Motor neuron (in vitro differentiated cells): Measurements from ENCODE around the gene TNFRSF19. TPM values are rescaled to one million over a fixed set of nuclear protein-coding genes. Genes with fewer than 3 reads are reported as not detected.

ENCODE experiments used
- ATAC-seq, 8 experiments: fragments of 200-7000 bp; cut with Tn5 transposase; replicated peaks in 6 of 8; 2 replicates each; pipeline ENCODE4 v1.8.0; 2021; ENCODE audit warnings: mild to moderate bottlenecking in 8 of 8, moderate library complexity in 8 of 8
- H3K27ac ChIP-seq, 2 donors: fragments of 250-450 bp; sonication (Bioruptor Pico); 2 replicates each; pipeline ENCODE4 v1.9.0; 2021; ENCODE audit warnings: antibody characterized with exemption in 2 of 2, mild to moderate bottlenecking in 2 of 2, moderate library complexity in 1 of 2
- H3K4me1 ChIP-seq, 2 donors: fragments of 250-450 bp; sonication (Bioruptor Pico); replicated peaks in 1 of 2; 2 replicates each; pipeline ENCODE4 v1.6.1; 2021; ENCODE audit warnings: antibody characterized with exemption in 2 of 2, mild to moderate bottlenecking in 2 of 2, moderate library complexity in 1 of 2
- H3K4me3 ChIP-seq, 5 donors: fragments of 250-450 bp; sonication (Bioruptor Pico); 2 replicates each; pipeline ENCODE4 v1.9.0; 2021; ENCODE audit warnings: antibody characterized with exemption in 5 of 5, mild to moderate bottlenecking in 5 of 5, moderate library complexity in 4 of 5
- WGBS, 10 experiments: fragments of 450-650 bp; shearing (Covaris generic); methylation state at CpG; one replicate each; pipeline ENCODE4 v1.0.0; 2022; 5-methylcytosine and 5-hydroxymethylcytosine counted together
- in situ Hi-C, 9 experiments: fragments of 400-800 bp; cut with MboI; loops; one replicate each; pipeline ENCODE4 v1.15.0; 2021; ENCODE audit warnings: low sequenced_read_pairs in 9 of 9, low pct_unique_long_range_greater_than_20kb in 2 of 9; ENCODE audit not compliant: unreplicated experiment in 9 of 9
- total RNA-seq, 8 experiments: library from RNA; unstranded; fragments of 300-600 nt; gene quantifications; 2 replicates each; pipeline versions ENCODE4 v1.2.3 to v1.2.4, GENCODE V29; 2022

Gene TNFRSF19
- total RNA-seq, 8 experiments from 2014 or later, result 0.17 to 95.2 (median 6.9) TPM

DNA sequence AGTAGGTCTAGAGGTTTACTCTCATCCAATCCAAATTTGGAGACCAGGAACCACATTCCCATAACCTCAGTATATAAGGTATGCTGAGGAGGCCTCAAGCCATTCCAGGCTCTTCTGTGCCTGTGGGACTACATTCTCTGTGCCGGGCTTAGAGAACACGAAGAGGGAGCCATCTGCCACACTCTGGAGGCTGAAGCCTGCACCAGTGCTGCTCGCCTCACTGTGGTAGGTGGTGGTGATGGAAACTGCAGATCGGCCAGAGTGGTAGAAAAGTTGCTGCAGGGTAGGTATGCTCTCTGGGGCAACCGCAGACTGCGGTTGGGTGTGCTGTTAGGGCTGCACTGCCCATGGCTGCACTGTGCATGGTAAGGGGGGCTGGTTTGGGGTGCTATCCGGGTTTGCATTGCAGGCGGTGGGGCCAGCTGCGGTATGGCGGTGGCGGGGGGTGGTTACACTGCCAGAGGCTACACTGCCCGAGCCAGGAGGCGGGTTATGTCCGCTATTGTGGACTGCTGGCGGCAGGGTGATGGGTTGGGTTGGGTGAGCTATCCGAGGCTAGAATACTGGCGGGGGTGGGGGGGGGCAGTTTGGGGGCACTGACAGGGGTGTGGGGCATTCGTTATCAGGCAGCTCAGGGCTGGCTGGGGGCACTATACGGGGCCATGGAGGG lies 145.0 kb downstream of the TNFRSF19 start:
- Histone ChIP-seq H3K4me3 (no peak overlapping the region), H3K27ac (no peak overlapping the region), H3K4me1 (no peaks in the 10 kb centered on the region)
- no peak for ATAC-seq
- 100% methylated on average over 1 of the region's 19 CpGs; no CpG with 5 or more reads in 9 of the 10 experiments for WGBS, 10 experiments
- in situ Hi-C loops, result no loop called here

DNA sequence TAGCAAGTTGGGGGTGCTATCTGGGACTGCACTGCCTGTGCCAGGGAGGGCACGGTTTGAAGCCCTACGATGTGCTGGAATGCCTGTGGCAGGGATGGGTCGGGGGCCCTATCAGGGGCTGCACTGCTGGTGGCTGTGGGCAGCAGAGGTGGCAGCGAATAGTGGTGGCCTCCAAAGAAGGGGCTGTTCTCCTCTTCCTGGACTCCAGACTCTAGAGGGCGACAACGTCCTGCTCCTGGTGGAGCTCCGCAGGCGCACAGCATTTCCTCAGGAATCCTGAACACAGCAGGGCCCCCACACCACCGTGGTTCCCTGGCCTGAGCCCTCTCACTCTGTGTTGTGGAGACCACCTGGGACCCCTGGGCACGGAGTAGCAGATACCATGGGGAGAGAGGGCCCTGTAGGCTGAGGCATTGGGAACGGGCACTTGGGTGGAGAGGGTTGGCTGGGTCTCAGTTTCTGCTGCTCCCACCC lies 145.6 kb downstream of the TNFRSF19 start:
- ATAC-seq, result peak in 1 of 8 experiments; percentile 45
- 17 to 100% (median 87%) methylated on average over 1 to 2 of the region's 11 CpGs; no CpG with 5 or more reads in 6 of the 10 experiments for WGBS, 10 experiments

GRCh38 chr13:23716401-23716800 lies 146.2 kb downstream of the TNFRSF19 start:
- in situ Hi-C loops, result no loop called here
- WGBS, 10 experiments, result 100% methylated on average over 1 of the region's 2 CpGs; no CpG with 5 or more reads in 9 of the 10 experiments
- H3K27ac ChIP-seq, result no peak overlapping the region
- no peak for ATAC-seq
- H3K4me1 ChIP-seq, result no peaks in the 10 kb centered on the region
- no peak overlapping the region for H3K4me3 ChIP-seq

More for the DNA sequence above, 145.6 kb downstream of the TNFRSF19 start:
- no peak overlapping the region for H3K27ac ChIP-seq
- H3K4me3 ChIP-seq, result no peak overlapping the region
- in situ Hi-C loops, result no loop called here
- no peaks in the 10 kb centered on the region for H3K4me1 ChIP-seq

GRCh38 chr13:23718996-23719395 lies 148.8 kb downstream of the TNFRSF19 start:
- Histone ChIP-seq H3K27ac (no peak overlapping the region), H3K4me1 (peaks cover 6 to 10% of the 10 kb centered on the region in 2 donors), H3K4me3 (no peak overlapping the region)
- 0 to 86% (median 68%) methylated on average over 1 to 2 of the region's 2 CpGs; no CpG with 5 or more reads in 1 of the 10 experiments for WGBS, 10 experiments
- in situ Hi-C loops, result no loop called here
- ATAC-seq, result no peak

GRCh38 chr13:23722726-23723453 lies 152.7 kb downstream of the TNFRSF19 start:
- ATAC-seq, result peak in 1 of 8 experiments; percentile 90
- Histone ChIP-seq H3K4me1 (peaks cover 6 to 10% of the 10 kb centered on the region in 2 donors), H3K4me3 (no peak overlapping the region), H3K27ac (no peak overlapping the region)
- in situ Hi-C loops, result no loop called here
- WGBS, 10 experiments, result 17 to 90% (median 80%) methylated on average over 2 to 6 of the region's 6 CpGs; no CpG with 5 or more reads in 2 of the 10 experiments

DNA sequence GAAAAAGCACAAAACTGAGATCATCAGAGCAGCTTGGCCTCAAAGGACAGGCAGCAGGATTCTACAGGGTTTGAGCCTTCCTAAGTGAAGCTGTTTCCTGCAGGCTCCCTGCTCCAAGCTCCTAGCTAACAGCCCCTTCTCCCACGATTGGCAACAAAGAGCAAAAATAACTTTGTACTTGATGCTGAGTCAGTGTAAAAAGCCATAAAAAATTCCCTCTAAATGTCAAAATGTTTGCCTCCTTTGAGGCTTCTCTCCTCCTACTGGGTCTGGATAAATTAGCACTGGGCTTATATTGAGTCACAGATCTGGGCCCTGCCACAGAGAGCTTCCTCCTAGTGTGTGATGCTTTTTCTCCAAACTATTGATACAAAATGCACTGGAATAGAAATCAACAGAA lies 153.3 kb downstream of the TNFRSF19 start:
- in situ Hi-C loops, result no loop called here
- WGBS, 10 experiments, result 0 to 43% (median 40%) methylated on average over 1 of the region's 1 CpG; no CpG with 5 or more reads in 7 of the 10 experiments
- ATAC-seq, result peak in 5 of 8 experiments; percentile 26 to 64 (median 37)
- Histone ChIP-seq H3K4me1 (peaks cover 6 to 10% of the 10 kb centered on the region in 2 donors), H3K4me3 (no peak overlapping the region), H3K27ac (no peak overlapping the region)

- no peak for ATAC-seq
- peaks cover 6 to 10% of the 10 kb centered on the region in 2 donors for H3K4me1 ChIP-seq
- in situ Hi-C loops, result no loop called here
- 0 to 100% (median 80%) methylated on average over 1 to 4 of the region's 7 CpGs; no CpG with 5 or more reads in 1 of the 10 experiments for WGBS, 10 experiments
- no peak overlapping the region for H3K4me3 ChIP-seq
- no peak overlapping the region for H3K27ac ChIP-seq
Observed at GRCh38 chr13:23724196-23724970, 154.2 kb downstream of the TNFRSF19 start.

Other genes with a start within 250 kb of the TNFRSF19 start
- 10 to 100 TPM; 21.3 to 73.2 (median 36.2) TPM for gene SACS, start 136.7 kb upstream of the TNFRSF19 start, total RNA-seq